ENCODE results near the gene B3GAT2.

Gene B3GAT2

GRCh38 chr6:70894001-70894400 is 62.9 kb downstream of the B3GAT2 start:
- no peak for DNase-seq

GRCh38 chr6:70889270-70889669 is 67.6 kb downstream of the B3GAT2 start:
- DNase-seq, result no peak

GRCh38 chr6:70886661-70887060 is 70.2 kb downstream of the B3GAT2 start:
- DNase-seq, result no peak

- no peak for DNase-seq
Measured at GRCh38 chr6:70886071-70886470, 70.8 kb downstream of the B3GAT2 start.

- no peak for DNase-seq
Measured at GRCh38 chr6:70884074-70884983, 72.5 kb downstream of the B3GAT2 start.

- DNase-seq, result no peak
Measured at GRCh38 chr6:70879496-70879895, 77.4 kb downstream of the B3GAT2 start.

- no peak for DNase-seq
Measured at GRCh38 chr6:70874181-70874913, 82.5 kb downstream of the B3GAT2 start.

GRCh38 chr6:70872469-70872868 is 84.4 kb downstream of the B3GAT2 start:
- DNase-seq, result no peak

GRCh38 chr6:70864401-70864800 is 92.5 kb downstream of the B3GAT2 start:
- no peak for DNase-seq

GRCh38 chr6:70863343-70863742 is 93.5 kb downstream of the B3GAT2 start:
- DNase-seq, result no peak

GRCh38 chr6:70860920-70861319 is 95.9 kb downstream of the B3GAT2 start:
- DNase-seq, result no peak

GRCh38 chr6:70860045-70860444 is 96.8 kb downstream of the B3GAT2 start:
- DNase-seq, result no peak

- DNase-seq, result no peak
Measured at GRCh38 chr6:70857387-70858077, 99.3 kb downstream of the B3GAT2 start.

- DNase-seq, result no peak
Measured at GRCh38 chr6:70852667-70853246, 104.1 kb downstream of the B3GAT2 start.

GRCh38 chr6:70849348-70850069 is 107.4 kb downstream of the B3GAT2 start:
- no peak for DNase-seq

GRCh38 chr6:70847106-70848084 is 109.5 kb downstream of the B3GAT2 start:
- no peak for DNase-seq

- no peak for DNase-seq
Measured at GRCh38 chr6:70846207-70846835, 110.5 kb downstream of the B3GAT2 start.

GRCh38 chr6:70844301-70844700 is 112.6 kb downstream of the B3GAT2 start:
- no peak for DNase-seq

- no peak for DNase-seq
Measured at GRCh38 chr6:70843328-70843918, 113.4 kb downstream of the B3GAT2 start.

GRCh38 chr6:70842541-70842940 is 114.3 kb downstream of the B3GAT2 start:
- DNase-seq, result no peak
